HepG2 (cell line): ENCODE data around the gene BCAT1. TPM values are rescaled to one million over a fixed set of nuclear protein-coding genes. Genes with fewer than 3 reads are reported as not detected.

Experiments used
- ATAC-seq: fragments of 200-7000 bp; cut with Tn5 transposase; 3 replicates; pipeline ENCODE4 v1.9.1; 2020; ENCODE audit warnings: mild to moderate bottlenecking, moderate library complexity
- BruUV-seq: library from RNA; stranded (reverse); fragments of 400-500 nt; replicated peaks from 2 replicates; lab custom pipeline; 2021; lab: Mats Ljungman, UMichigan
- CTCF ChIA-PET: fragments of 300-600 bp; formaldehyde crosslinking; extraction: SDS; loops from one replicate; lab custom pipeline; 2021; ENCODE audit warnings: low total read pairs, inconsistent platforms, low intra/inter-chr PET ratio; lab: Yijun Ruan, JAX
- POLR2A ChIA-PET: fragments of 350-600 bp; sonication (Branson Sonifier 250); formaldehyde crosslinking; loops from one replicate; lab custom pipeline; 2020; ENCODE audit warnings: antibody characterized with exemption, inconsistent platforms; lab: Yijun Ruan, JAX
- DNase-seq: peaks from one replicate; pipeline ENCODE4 v3.0.0-alpha.2; 2015; ENCODE audit warnings: low spot score
- FAIRE-seq: peaks from 3 replicates; lab custom pipeline; 2011; peaks lifted over from hg19 to GRCh38; lab: Jason Lieb, UNC
- H2AFZ ChIP-seq: one replicate; pipeline ENCODE4 v1.6.1; 2011; ENCODE audit warnings: low read length, inconsistent platforms
- H3K27ac ChIP-seq: fragments of 300-600 bp; 3 replicates; pipeline ENCODE4 v1.8.0; 2011; ENCODE audit warnings: mixed run types, mild to moderate bottlenecking, mixed read lengths, low read length, inconsistent platforms; ENCODE audit not compliant: insufficient read depth; ENCODE audit errors: extremely low read length
- H3K27me3 ChIP-seq, 2 experiments: fragments of 200-600 bp in 1 of 2; 2 replicates in 1 of 2; 3 replicates in 1 of 2; pipeline versions ENCODE4 v1.6.0 to v1.8.0; 2011; ENCODE audit warnings: low read length in 2 of 2, mild to moderate bottlenecking in 2 of 2, moderate library complexity in 2 of 2, inconsistent platforms in 1 of 2; ENCODE audit not compliant: insufficient read depth in 2 of 2, control insufficient read depth in 1 of 2
- H3K36me3 ChIP-seq, 2 experiments: fragments of 200-600 bp in 1 of 2; replicated peaks in 1 of 2; 2 replicates in 1 of 2; 3 replicates in 1 of 2; pipeline versions ENCODE4 v1.5.1 to v1.8.0; 2011; ENCODE audit warnings: low read length in 2 of 2, inconsistent platforms in 1 of 2; ENCODE audit not compliant: insufficient read depth in 2 of 2, control insufficient read depth in 1 of 2
- H3K4me1 ChIP-seq: 2 replicates; pipeline ENCODE4 v1.5.1; 2012; ENCODE audit warnings: low read length, inconsistent platforms; ENCODE audit not compliant: insufficient read depth
- H3K4me2 ChIP-seq: 2 replicates; pipeline ENCODE4 v1.6.0; 2011; ENCODE audit warnings: low read depth, low read length, inconsistent platforms
- H3K4me3 ChIP-seq, 3 experiments: fragments of 200-600 bp in 1 of 3; sonication (generic), shearing (Covaris generic) in 1 of 3; replicated peaks in 1 of 3; 2 replicates each; pipeline ENCODE4 v1.5.1; 2011 to 2016; ENCODE audit warnings: low read length in 3 of 3, inconsistent platforms in 2 of 3, low read depth in 2 of 3, mild to moderate bottlenecking in 2 of 3, control low read depth in 1 of 3, mixed read lengths in 1 of 3; ENCODE audit not compliant: insufficient read depth in 1 of 3
- H3K79me2 ChIP-seq: one replicate; pipeline ENCODE4 v1.6.1; 2011; ENCODE audit warnings: low read length, inconsistent platforms; ENCODE audit not compliant: insufficient read depth
- H3K9ac ChIP-seq: 2 replicates; pipeline ENCODE4 v1.6.0; 2011; ENCODE audit warnings: mild to moderate bottlenecking, low read depth, low read length, inconsistent platforms; ENCODE audit not compliant: insufficient read depth
- H3K9me3 ChIP-seq: 2 replicates; pipeline ENCODE4 v1.5.1; 2012; ENCODE audit warnings: mild to moderate bottlenecking, low read length
- H4K20me1 ChIP-seq: 2 replicates; pipeline ENCODE4 v1.6.0; 2011; ENCODE audit warnings: inconsistent platforms, mild to moderate bottlenecking, low read length, moderate library complexity; ENCODE audit not compliant: insufficient read depth
- MAFF ChIP-seq: IDR thresholded peaks from 2 replicates; pipeline ENCODE4 v1.6.1; 2011; ENCODE audit warnings: low read depth, low read length, improper control_type of control experiment
- MLXIP ChIP-seq: sonication (generic); formaldehyde crosslinking; IDR thresholded peaks from 2 replicates; pipeline ENCODE4 v1.9.0; 2021; ENCODE audit warnings: missing genetic modification reagents, borderline replicate concordance
- NR0B2 ChIP-seq: sonication (generic); formaldehyde crosslinking; IDR thresholded peaks from 2 replicates; pipeline ENCODE4 v1.4.0; 2020; ENCODE audit warnings: mild to moderate bottlenecking, missing genetic modification reagents
- SNRNP70 ChIP-seq: fragments of 200-400 bp; formaldehyde crosslinking; IDR thresholded peaks from 2 replicates; pipeline ENCODE4 v1.6.1; 2017; ENCODE audit warnings: mild to moderate bottlenecking, low read depth, low read length, moderate library complexity
- SOX13 ChIP-seq, 3 experiments: fragments of 450-650 bp in 1 of 3; sonication (generic) in 1 of 3; formaldehyde crosslinking in 1 of 3; IDR thresholded peaks in 2 of 3; conservative IDR thresholded peaks in 1 of 3; 2 replicates each; pipeline versions ENCODE4 v1.5.0 to v1.6.1; 2016 to 2020; ENCODE audit warnings: antibody characterized with exemption in 1 of 3, mild to moderate bottlenecking in 1 of 3, missing compliant biosample characterization in 1 of 3, missing genetic modification reagents in 1 of 3, moderate library complexity in 1 of 3
- TBX2 ChIP-seq: sonication (generic); formaldehyde crosslinking; IDR thresholded peaks from 2 replicates; pipeline ENCODE4 v1.5.0; 2020; ENCODE audit warnings: missing genetic modification reagents, mild to moderate bottlenecking, borderline replicate concordance
- ZNF567 ChIP-seq: sonication (generic); formaldehyde crosslinking; IDR thresholded peaks from 2 replicates; pipeline ENCODE4 v1.8.1; 2023; ENCODE audit warnings: mild to moderate bottlenecking, missing genetic modification reagents, borderline replicate concordance
- WGBS: methylation state at CpG from one replicate; pipeline ENCODE4 v1.1.6; 2017; ENCODE audit warnings: low lambda C conversion rate; 5-methylcytosine and 5-hydroxymethylcytosine counted together
- in situ Hi-C: cut with HindIII; loops from 2 replicates; pipeline ENCODE4 v1.10.0; 2017; ENCODE audit warnings: low pct_unique_long_range_greater_than_20kb; ENCODE audit not compliant: extremely low pct_ligation_motif_present
- intact Hi-C: fragments of 100-400 bp; cut with micrococcal nuclease; formaldehyde crosslinking; loops from one replicate; pipeline ENCODE4 v1.10.0; 2022; ENCODE audit not compliant: unreplicated experiment
- polyA plus RNA-seq, 8 experiments: library from polyadenylated mRNA; depleted of rRNA in 3 of 8; stranded (reverse) in 7 of 8; unstranded in 1 of 8; fragments of >200 nt; fragmentation: Illumina TruSeq in 4 of 8; extraction: Trizol in 4 of 8; gene quantifications; 2 replicates each; pipeline versions ENCODE4 v1.2.1 to v1.2.3, GENCODE V29; 2011 to 2016; ENCODE audit warnings: low read depth in 4 of 8, missing spikeins in 1 of 8, mixed read lengths in 1 of 8; ENCODE audit not compliant: insufficient read depth in 1 of 8
- total RNA-seq, 5 experiments: library from RNA; depleted of rRNA; stranded (reverse); fragments of >200 nt; fragmentation: Illumina TruSeq; extraction: Trizol; gene quantifications; 2 replicates each; pipeline ENCODE4 v1.2.3, GENCODE V29; 2016; ENCODE audit warnings: low read depth in 1 of 5

BCAT1 gene
- total and polyA plus RNA-seq, 2 of the 13 experiments (the other 11 are each of a cell fraction or from before 2014, with no cell fraction given), result 8.0 to 75.5 TPM

GRCh38 chr12:24955853-24956252 lies 7.0 kb upstream of the BCAT1 start:
- BruUV-seq, result no TSS peak
- H3K4me2 ChIP-seq, result no peak overlapping the region
- ChIA-PET POLR2A (no interaction called here), CTCF (no interaction called here)
- whole genome bisulfite sequencing, result 89% methylated on average over 18 of the region's 18 CpGs
- H4K20me1 ChIP-seq, result no peaks in the 10 kb centered on the region
- H2AFZ ChIP-seq, result no peak overlapping the region
- FAIRE-seq (no peak), ATAC-seq (no peak), DNase-seq (no peak)
- no peaks in the 10 kb centered on the region for H3K9me3 ChIP-seq
- H3K4me3 ChIP-seq, result no peak overlapping the region
- peaks cover 8% of the 10 kb centered on the region; the same call in 1 of the 2 replicates for H3K4me1 ChIP-seq
- no peak overlapping the region for H3K9ac ChIP-seq
- TF ChIP-seq SOX13 (IDR thresholded peaks at IDR 0.05) (no peak), SOX13 (CRISPR knock-in tag; conservative IDR thresholded peaks at IDR 0.05 in 1 of 2, IDR thresholded peaks at IDR 0.05 in 1 of 2) (no peak), TBX2 (CRISPR knock-in tag) (no peak), ZNF567 (no peak), MLXIP (CRISPR knock-in tag) (no peak), SNRNP70 (no peak), MAFF (no peak), NR0B2 (CRISPR knock-in tag) (no peak)
- intact Hi-C loops, result no loop called here
- in situ Hi-C loops, result no loop called here
- H3K36me3 ChIP-seq, result no peaks in the 10 kb centered on the region
- peaks cover 0 to 7% of the 10 kb centered on the region in 2 experiments; a peak in 1 of 5 replicates for H3K27me3 ChIP-seq
- no peaks in the 10 kb centered on the region for H3K79me2 ChIP-seq
- no peak overlapping the region for H3K27ac ChIP-seq
